Ishikawa (cell line): ENCODE measurements around the gene PITPNM1.

Experiments used
- CEBPB ChIP-seq: IDR thresholded peaks from 2 replicates; pipeline ENCODE4 v1.6.1; 2012
- EGR1 ChIP-seq: IDR thresholded peaks from 2 replicates; pipeline ENCODE4 v1.6.1; 2012

GRCh38 chr11:67452141-67452952 is 52.8 kb downstream of the PITPNM1 start, which contains the start of gene GPR152:
- TF ChIP-seq EGR1 (no peak), CEBPB (no peak)
